Neural cell (in vitro differentiated cells): Measurements from ENCODE around the gene LAMTOR1. TPM values are rescaled to one million over a fixed set of nuclear protein-coding genes. Genes with fewer than 3 reads are reported as not detected.

Experiments
- H2AFZ ChIP-seq: fragments of 200-600, 300-800 bp; sonication (generic), shearing (Covaris generic); 2 replicates; pipeline ENCODE4 v1.6.0; 2014; ENCODE audit warnings: low read depth, mild to moderate bottlenecking, antibody characterized with exemption, low read length, moderate library complexity
- H3F3A ChIP-seq: fragments of 200-600 bp; shearing (Covaris generic); 2 replicates; pipeline ENCODE4 v1.6.1; 2016; ENCODE audit warnings: mild to moderate bottlenecking, moderate library complexity, mixed read lengths, antibody characterized with exemption, low read length; ENCODE audit not compliant: insufficient read depth, poor library complexity, severe bottlenecking
- H3K27ac ChIP-seq: fragments of 200-600, 300-800 bp; sonication (generic), shearing (Covaris generic); 2 replicates; pipeline ENCODE4 v1.5.1; 2014; ENCODE audit warnings: mild to moderate bottlenecking, low read length, moderate library complexity
- H3K27me3 ChIP-seq: fragments of 300-800, 200-600 bp; sonication (generic), shearing (Covaris generic); 2 replicates; pipeline ENCODE4 v1.6.0; 2014; ENCODE audit warnings: mild to moderate bottlenecking, low read depth, low read length, moderate library complexity; ENCODE audit not compliant: insufficient read depth
- H3K36me3 ChIP-seq: fragments of 300-800, 200-600 bp; sonication (generic), shearing (Covaris generic); 2 replicates; pipeline ENCODE4 v1.5.1; 2014; ENCODE audit warnings: mild to moderate bottlenecking, antibody characterized with exemption, low read length, moderate library complexity; ENCODE audit not compliant: insufficient read depth
- H3K4me2 ChIP-seq: fragments of 300-800, 200-600 bp; sonication (generic), shearing (Covaris generic); 2 replicates; pipeline ENCODE4 v1.6.0; 2014; ENCODE audit warnings: mild to moderate bottlenecking, low read length
- H3K4me3 ChIP-seq: fragments of 300-800, 200-600 bp; sonication (generic), shearing (Covaris generic); 2 replicates; pipeline ENCODE4 v1.5.1; 2014; ENCODE audit warnings: mild to moderate bottlenecking, low read length, moderate library complexity
- H3K79me2 ChIP-seq: fragments of 200-600 bp; shearing (Covaris generic); replicated peaks from 2 replicates; pipeline ENCODE4 v1.6.0; 2014; ENCODE audit warnings: mild to moderate bottlenecking, low read length, moderate library complexity; ENCODE audit not compliant: insufficient read depth
- H3K9ac ChIP-seq: fragments of 300-800, 200-600 bp; sonication (generic), shearing (Covaris generic); 2 replicates; pipeline ENCODE4 v1.6.1; 2016; ENCODE audit warnings: mild to moderate bottlenecking, low read length, mixed read lengths
- H3K9me2 ChIP-seq: fragments of 200-600 bp; shearing (Covaris generic); 2 replicates; pipeline ENCODE4 v1.6.1; 2016; ENCODE audit warnings: mild to moderate bottlenecking, low read length, mixed read lengths; ENCODE audit not compliant: insufficient read depth
- H3K9me3 ChIP-seq: fragments of 200-600, 300-800 bp; sonication (generic), shearing (Covaris generic); 2 replicates; pipeline ENCODE4 v1.6.1; 2016; ENCODE audit warnings: mild to moderate bottlenecking, mixed run types, low read length, moderate library complexity, mixed read lengths
- H4K20me1 ChIP-seq: fragments of 200-600 bp; shearing (Covaris generic); 2 replicates; pipeline ENCODE4 v1.6.1; 2016; ENCODE audit warnings: mild to moderate bottlenecking, mixed run types; ENCODE audit not compliant: insufficient read depth
- CTCF ChIP-seq: fragments of 450-650 bp; IDR thresholded peaks from 2 replicates; pipeline ENCODE4 v1.5.1; 2014; ENCODE audit warnings: antibody characterized with exemption, mild to moderate bottlenecking, moderate library complexity; ENCODE audit not compliant: poor library complexity, severe bottlenecking
- EP300 ChIP-seq: fragments of 450-650 bp; conservative IDR thresholded peaks from 2 replicates; pipeline ENCODE4 v1.6.1; 2014; ENCODE audit warnings: antibody characterized with exemption, mild to moderate bottlenecking, moderate library complexity; ENCODE audit not compliant: poor library complexity, severe bottlenecking
- EZH2 ChIP-seq: fragments of 200-600, 300-800 bp; shearing (Covaris generic), sonication (generic); IDR thresholded peaks from 2 replicates; pipeline ENCODE4 v1.6.1; 2014; ENCODE audit warnings: antibody characterized with exemption, low read length, borderline replicate concordance, mild to moderate bottlenecking; ENCODE audit not compliant: insufficient read depth, poor library complexity, severe bottlenecking
- MXI1 ChIP-seq: fragments of 450-650 bp; conservative IDR thresholded peaks from 2 replicates; pipeline ENCODE4 v1.6.1; 2014; ENCODE audit warnings: antibody characterized with exemption, mild to moderate bottlenecking; ENCODE audit not compliant: poor library complexity, severe bottlenecking
- POLR2AphosphoS5 ChIP-seq: IDR thresholded peaks from 2 replicates; pipeline ENCODE4 v1.6.1; 2012
- RAD21 ChIP-seq: fragments of 450-650 bp; conservative IDR thresholded peaks from 2 replicates; pipeline ENCODE4 v1.6.1; 2014; ENCODE audit warnings: antibody characterized with exemption, mild to moderate bottlenecking, moderate library complexity
- REST ChIP-seq: IDR thresholded peaks from 2 replicates; pipeline ENCODE4 v1.6.1; 2012; ENCODE audit warnings: borderline replicate concordance
- SMC3 ChIP-seq: fragments of 450-650 bp; conservative IDR thresholded peaks from 2 replicates; pipeline ENCODE4 v1.6.1; 2014; ENCODE audit warnings: antibody characterized with exemption, mild to moderate bottlenecking, moderate library complexity; ENCODE audit not compliant: poor library complexity
- TAF1 ChIP-seq: IDR thresholded peaks from 2 replicates; pipeline ENCODE4 v1.6.1; 2012; ENCODE audit warnings: low read depth
- polyA plus RNA-seq: library from polyadenylated mRNA; depleted of rRNA; stranded (reverse); fragments of >200 nt; gene quantifications from 2 replicates; pipeline ENCODE4 v1.2.3, GENCODE V29; 2014

Gene LAMTOR1
- polyA plus RNA-seq, 1 donor from 2014 or later: 108 TPM

GRCh38 chr11:72129381-72129780, 26.3 kb upstream of the LAMTOR1 start:
- Histone ChIP-seq H3F3A (no peaks in the 10 kb centered on the region), H3K27ac (no peak overlapping the region), H3K9me2 (no peaks in the 10 kb centered on the region), H4K20me1 (no peaks in the 10 kb centered on the region), H3K9ac (no peak overlapping the region), H2AFZ (no peak overlapping the region), H3K36me3 (no peaks in the 10 kb centered on the region), H3K9me3 (peaks cover 9% of the 10 kb centered on the region), H3K27me3 (no peaks in the 10 kb centered on the region), H3K79me2 (no peaks in the 10 kb centered on the region), H3K4me2 (no peak overlapping the region), H3K4me3 (no peak overlapping the region)
- TF ChIP-seq RAD21 (no peak), EZH2 (no peak), POLR2AphosphoS5 (no peak), SMC3 (no peak)

GRCh38 chr11:72127923-72128322, 24.8 kb upstream of the LAMTOR1 start:
- Histone ChIP-seq H3K36me3 (no peaks in the 10 kb centered on the region), H3K27ac (no peak overlapping the region), H4K20me1 (no peaks in the 10 kb centered on the region), H3K4me2 (no peak overlapping the region), H3K9me3 (peaks cover 9% of the 10 kb centered on the region), H3K27me3 (no peaks in the 10 kb centered on the region), H2AFZ (no peak overlapping the region), H3F3A (no peaks in the 10 kb centered on the region), H3K4me3 (no peak overlapping the region), H3K79me2 (no peaks in the 10 kb centered on the region), H3K9me2 (no peaks in the 10 kb centered on the region), H3K9ac (no peak overlapping the region)
- no peak for TF ChIP-seq MXI1
- TF ChIP-seq POLR2AphosphoS5: no peak
- TF ChIP-seq RAD21: no peak
- TF ChIP-seq REST: no peak
- TF ChIP-seq CTCF: no peak
- no peak for TF ChIP-seq EZH2
- no peak for TF ChIP-seq TAF1
- no peak for TF ChIP-seq EP300
- TF ChIP-seq SMC3: no peak

GRCh38 chr11:72125956-72126355, 22.9 kb upstream of the LAMTOR1 start:
- Histone ChIP-seq H3K9me2 (no peaks in the 10 kb centered on the region), H3K27ac (no peak overlapping the region), H2AFZ (no peak overlapping the region), H3K9ac (no peak overlapping the region), H3K27me3 (no peaks in the 10 kb centered on the region), H3K36me3 (no peaks in the 10 kb centered on the region), H3K4me2 (no peak overlapping the region), H3K79me2 (no peaks in the 10 kb centered on the region), H4K20me1 (no peaks in the 10 kb centered on the region), H3F3A (no peaks in the 10 kb centered on the region), H3K9me3 (peaks cover 9% of the 10 kb centered on the region), H3K4me3 (no peak overlapping the region)
- no peak for TF ChIP-seq TAF1
- no peak for TF ChIP-seq REST
- no peak for TF ChIP-seq EZH2
- TF ChIP-seq CTCF: no peak
- TF ChIP-seq EP300: no peak
- no peak for TF ChIP-seq SMC3
- TF ChIP-seq POLR2AphosphoS5: no peak
- TF ChIP-seq MXI1: no peak
- no peak for TF ChIP-seq RAD21
